Common myeloid progenitor, CD34-positive (primary cell): ENCODE results near the gene RBL1.
"Not testable (repeated sequence)": the region's sequence is repeated elsewhere in the genome, so short reads cannot be mapped to it uniquely, and the experiment has no call there.

ENCODE experiments used
- CTCF ChIA-PET: fragments of 350-600 bp; sonication (Branson Sonifier 250); formaldehyde crosslinking; loops from one replicate; lab custom pipeline; 2021; ENCODE audit warnings: antibody characterized with exemption; lab: Charles Lee
- POLR2A ChIA-PET: fragments of 350-600 bp; sonication (Branson Sonifier 250); formaldehyde crosslinking; loops from one replicate; lab custom pipeline; 2021; ENCODE audit warnings: antibody characterized with exemption; lab: Charles Lee
- DNase-seq, 3 donors: peaks; one replicate each; pipeline versions ENCODE4 v3.0.0 to v3.0.0-alpha.2; 2013
- H3K27ac ChIP-seq, 2 experiments: 1 replicate in 1 of 2; 2 replicates in 1 of 2; pipeline ENCODE4 v1.7.0; 2013; ENCODE audit warnings: inconsistent platforms in 2 of 2, low read length in 2 of 2, mild to moderate bottlenecking in 2 of 2, low read depth in 1 of 2, moderate library complexity in 1 of 2; ENCODE audit not compliant: severe bottlenecking in 2 of 2, insufficient read depth in 1 of 2, poor library complexity in 1 of 2
- H3K27me3 ChIP-seq, 5 experiments: replicated peaks in 2 of 5; 1 replicate in 3 of 5; 2 replicates in 2 of 5; pipeline versions ENCODE4 v1.6.1 to v1.7.0; 2013; ENCODE audit warnings: low read length in 4 of 5, mild to moderate bottlenecking in 2 of 5, moderate library complexity in 2 of 5, inconsistent platforms in 1 of 5; ENCODE audit not compliant: insufficient read depth in 5 of 5, control insufficient read depth in 4 of 5
- H3K36me3 ChIP-seq, 4 experiments: 1 replicate in 2 of 4; 2 replicates in 2 of 4; pipeline versions ENCODE4 v1.6.1 to v1.7.0; 2013; ENCODE audit warnings: low read length in 3 of 4, control low read depth in 1 of 4, mild to moderate bottlenecking in 1 of 4; ENCODE audit not compliant: control insufficient read depth in 4 of 4, insufficient read depth in 4 of 4
- H3K4me1 ChIP-seq, 4 experiments: 1 replicate in 3 of 4; 2 replicates in 1 of 4; pipeline versions ENCODE4 v1.6.1 to v1.7.1; 2013; ENCODE audit warnings: low read length in 3 of 4, mild to moderate bottlenecking in 3 of 4, control low read depth in 1 of 4, inconsistent platforms in 1 of 4, moderate library complexity in 1 of 4; ENCODE audit not compliant: control insufficient read depth in 4 of 4, insufficient read depth in 4 of 4; ENCODE audit errors: control extremely low read depth in 1 of 4
- H3K4me3 ChIP-seq, 7 experiments: 1 replicate in 4 of 7; 2 replicates in 3 of 7; pipeline versions ENCODE4 v1.5.1 to v1.7.0; 2013; ENCODE audit warnings: mild to moderate bottlenecking in 7 of 7, low read length in 6 of 7, moderate library complexity in 6 of 7, inconsistent platforms in 2 of 7, low read depth in 2 of 7, control low read depth in 1 of 7; ENCODE audit not compliant: insufficient read depth in 4 of 7, control insufficient read depth in 1 of 7; ENCODE audit errors: extremely low read depth in 1 of 7
- H3K9me3 ChIP-seq, 5 experiments: 1 replicate in 4 of 5; 2 replicates in 1 of 5; pipeline versions ENCODE4 v1.6.1 to v1.7.1; 2013; ENCODE audit warnings: low read length in 4 of 5, mild to moderate bottlenecking in 2 of 5, inconsistent platforms in 1 of 5, low read depth in 1 of 5, moderate library complexity in 1 of 5; ENCODE audit not compliant: control insufficient read depth in 4 of 5, insufficient read depth in 2 of 5; ENCODE audit errors: control extremely low read depth in 1 of 5
- WGBS: methylation state at CpG from one replicate; pipeline ENCODE4 v1.1.5; 2013; ENCODE audit not compliant: insufficient coverage; 5-methylcytosine and 5-hydroxymethylcytosine counted together

The RBL1 gene

GRCh38 chr20:37128803-37129202, 33.0 kb upstream of the RBL1 start:
- ChIA-PET POLR2A (no interaction called here), CTCF (no interaction called here)
- H3K4me1 ChIP-seq = no peaks in the 10 kb centered on the region
- 100% methylated on average over 3 of the region's 3 CpGs for WGBS
- no peak for DNase-seq
- H3K36me3 ChIP-seq = no peaks in the 10 kb centered on the region
- no peak overlapping the region for H3K27ac ChIP-seq
- no peaks in the 10 kb centered on the region for H3K27me3 ChIP-seq
- no peak overlapping the region for H3K4me3 ChIP-seq
- no peaks in the 10 kb centered on the region for H3K9me3 ChIP-seq

DNA sequence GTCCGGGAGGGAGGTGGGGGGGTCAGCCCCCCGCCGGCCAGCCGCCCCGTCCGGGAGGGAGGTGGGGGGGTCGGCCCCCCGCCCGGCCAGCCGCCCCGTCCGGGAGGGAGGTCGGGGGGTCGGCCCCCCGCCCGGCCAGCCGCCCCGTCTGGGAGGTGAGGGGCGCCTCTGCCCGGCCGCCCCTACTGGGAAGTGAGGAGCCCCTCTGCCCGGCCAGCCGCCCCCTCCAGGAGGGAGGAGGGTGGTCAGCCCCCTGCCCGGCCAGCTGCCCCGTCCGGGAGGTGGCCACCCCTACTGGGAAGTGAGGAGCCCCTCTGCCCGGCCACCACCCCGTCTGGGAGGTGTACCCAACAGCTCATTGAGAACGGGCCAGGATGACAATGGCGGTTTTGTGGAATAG, 30.5 kb upstream of the RBL1 start:
- CTCF ChIA-PET, H3K36me3 ChIP-seq, H3K4me3 ChIP-seq, POLR2A ChIA-PET, H3K4me1 ChIP-seq, H3K27ac ChIP-seq, H3K9me3 ChIP-seq, DNase-seq, H3K27me3 ChIP-seq: not testable (repeated sequence)
- WGBS = 100% methylated on average over 2 of the region's 30 CpGs

DNA sequence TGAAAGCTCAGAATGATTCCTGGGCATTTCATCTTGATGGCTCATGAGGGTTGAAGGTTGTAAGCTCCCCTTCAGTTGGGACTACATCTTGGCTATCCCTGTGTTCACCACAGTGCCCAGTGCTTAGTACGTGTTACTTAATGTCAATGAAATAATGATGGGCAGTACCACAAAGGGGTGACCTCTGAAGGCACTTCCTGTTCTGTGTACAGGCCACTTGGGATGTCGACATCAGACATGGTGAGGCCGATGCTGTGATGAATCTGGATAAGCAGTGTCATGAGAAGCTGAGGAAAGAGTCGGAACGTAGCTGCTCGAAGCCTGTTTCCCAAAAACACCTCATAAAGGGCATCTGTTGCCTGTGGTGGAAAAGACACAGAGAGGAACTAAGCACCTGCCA, 27.6 kb upstream of the RBL1 start:
- no peaks in the 10 kb centered on the region for H3K36me3 ChIP-seq
- H3K4me1 ChIP-seq = no peaks in the 10 kb centered on the region
- CTCF ChIA-PET = no interaction called here
- H3K27ac ChIP-seq = no peak overlapping the region
- 96% methylated on average over 4 of the region's 6 CpGs for WGBS
- POLR2A ChIA-PET = no interaction called here
- no peaks in the 10 kb centered on the region for H3K9me3 ChIP-seq
- H3K4me3 ChIP-seq = no peak overlapping the region
- no peaks in the 10 kb centered on the region for H3K27me3 ChIP-seq
- no peak for DNase-seq

- CTCF ChIA-PET = interaction anchor here (1.3 kb wide), 1 partner anchor 11 kb away, joined by 3 read pairs; no protein-coding TSS in a partner anchor
- POLR2A ChIA-PET = no interaction called here
- Histone ChIP-seq H3K27ac (no peak overlapping the region), H3K4me1 (no peaks in the 10 kb centered on the region), H3K27me3 (no peaks in the 10 kb centered on the region), H3K36me3 (no peaks in the 10 kb centered on the region), H3K4me3 (no peak overlapping the region), H3K9me3 (no peaks in the 10 kb centered on the region)
- DNase-seq = no peak
- 97% methylated on average over 3 of the region's 4 CpGs for WGBS
Observed at GRCh38 chr20:37120497-37120896, 24.7 kb upstream of the RBL1 start.

- Histone ChIP-seq H3K4me3 (no peak overlapping the region), H3K27ac (no peak overlapping the region), H3K9me3 (no peaks in the 10 kb centered on the region), H3K36me3 (no peaks in the 10 kb centered on the region), H3K4me1 (no peaks in the 10 kb centered on the region), H3K27me3 (no peaks in the 10 kb centered on the region)
- CTCF ChIA-PET = no interaction called here
- 100% methylated on average over 3 of the region's 7 CpGs for WGBS
- POLR2A ChIA-PET = no interaction called here
- no peak for DNase-seq
Observed at GRCh38 chr20:37119356-37120036, 23.7 kb upstream of the RBL1 start.

GRCh38 chr20:37114012-37114411, 18.2 kb upstream of the RBL1 start:
- Histone ChIP-seq H3K27ac (no peak overlapping the region), H3K9me3 (no peaks in the 10 kb centered on the region), H3K4me3 (no peak overlapping the region), H3K36me3 (no peaks in the 10 kb centered on the region), H3K4me1 (no peaks in the 10 kb centered on the region), H3K27me3 (no peaks in the 10 kb centered on the region)
- ChIA-PET POLR2A (no interaction called here), CTCF (interaction anchor here (0.5 kb wide), 1 partner anchor 510 kb away, joined by 3 read pairs; no protein-coding TSS in a partner anchor)
- WGBS = 99% methylated on average over 8 of the region's 8 CpGs
- DNase-seq = no peak

GRCh38 chr20:37111926-37112455, 16.2 kb upstream of the RBL1 start:
- WGBS = no CpG with 5 or more reads among the region's 2 CpGs
- DNase-seq = no peak
- POLR2A ChIA-PET = no interaction called here
- CTCF ChIA-PET = no interaction called here
- Histone ChIP-seq H3K9me3 (no peaks in the 10 kb centered on the region), H3K36me3 (no peaks in the 10 kb centered on the region), H3K4me1 (no peaks in the 10 kb centered on the region), H3K27me3 (no peaks in the 10 kb centered on the region), H3K4me3 (no peak overlapping the region), H3K27ac (no peak overlapping the region)
